ENCODE results near the gene PCYOX1L.

The PCYOX1L gene

DNA sequence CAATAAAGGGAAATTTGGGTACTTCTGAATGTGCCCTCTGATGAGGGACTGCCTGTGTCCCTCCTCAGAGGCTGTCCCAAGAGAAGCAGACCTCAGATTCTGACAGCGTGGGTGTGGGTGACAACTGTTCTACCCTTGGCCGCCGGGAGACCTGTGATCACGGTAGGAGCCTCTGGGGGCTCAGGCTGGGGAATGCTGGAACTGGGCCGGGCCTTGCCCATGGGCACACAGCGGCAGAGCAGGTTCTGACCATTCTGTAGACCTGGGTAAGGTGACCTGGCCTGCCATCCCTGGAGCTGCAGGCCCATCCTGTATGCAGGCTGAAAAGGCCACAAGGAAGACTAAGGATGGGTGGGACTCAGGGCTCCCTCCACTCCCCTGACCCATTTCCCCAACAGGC lies 42.1 kb upstream of the PCYOX1L start:
- DNase-seq (ENCODE audit: low read depth), result no peak
- TF ChIP-seq, protein P1, sequence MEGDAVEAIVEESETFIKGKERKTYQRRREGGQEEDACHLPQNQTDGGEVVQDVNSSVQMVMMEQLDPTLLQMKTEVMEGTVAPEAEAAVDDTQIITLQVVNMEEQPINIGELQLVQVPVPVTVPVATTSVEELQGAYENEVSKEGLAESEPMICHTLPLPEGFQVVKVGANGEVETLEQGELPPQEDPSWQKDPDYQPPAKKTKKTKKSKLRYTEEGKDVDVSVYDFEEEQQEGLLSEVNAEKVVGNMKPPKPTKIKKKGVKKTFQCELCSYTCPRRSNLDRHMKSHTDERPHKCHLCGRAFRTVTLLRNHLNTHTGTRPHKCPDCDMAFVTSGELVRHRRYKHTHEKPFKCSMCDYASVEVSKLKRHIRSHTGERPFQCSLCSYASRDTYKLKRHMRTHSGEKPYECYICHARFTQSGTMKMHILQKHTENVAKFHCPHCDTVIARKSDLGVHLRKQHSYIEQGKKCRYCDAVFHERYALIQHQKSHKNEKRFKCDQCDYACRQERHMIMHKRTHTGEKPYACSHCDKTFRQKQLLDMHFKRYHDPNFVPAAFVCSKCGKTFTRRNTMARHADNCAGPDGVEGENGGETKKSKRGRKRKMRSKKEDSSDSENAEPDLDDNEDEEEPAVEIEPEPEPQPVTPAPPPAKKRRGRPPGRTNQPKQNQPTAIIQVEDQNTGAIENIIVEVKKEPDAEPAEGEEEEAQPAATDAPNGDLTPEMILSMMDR (conservative IDR thresholded peaks at IDR 0.05; ENCODE audit: low read depth, low read length), result no peak
- no peak overlapping the region for H3K4me3 ChIP-seq (ENCODE audit: low read length)

- no peak for DNase-seq (ENCODE audit: low read depth)
- TF ChIP-seq, protein P1 (conservative IDR thresholded peaks at IDR 0.05; ENCODE audit: low read depth, low read length), result peak; percentile 76
- H3K4me3 ChIP-seq (ENCODE audit: low read length), result no peak overlapping the region
Observed at GRCh38 chr5:149317281-149318048, 40.4 kb upstream of the PCYOX1L start.

- no peak overlapping the region for H3K4me3 ChIP-seq (ENCODE audit: low read length)
- TF ChIP-seq, protein P1 (conservative IDR thresholded peaks at IDR 0.05; ENCODE audit: low read depth, low read length), result no peak
- DNase-seq (ENCODE audit: low read depth), result no peak
Observed at GRCh38 chr5:149319174-149319573, 38.7 kb upstream of the PCYOX1L start.

DNA sequence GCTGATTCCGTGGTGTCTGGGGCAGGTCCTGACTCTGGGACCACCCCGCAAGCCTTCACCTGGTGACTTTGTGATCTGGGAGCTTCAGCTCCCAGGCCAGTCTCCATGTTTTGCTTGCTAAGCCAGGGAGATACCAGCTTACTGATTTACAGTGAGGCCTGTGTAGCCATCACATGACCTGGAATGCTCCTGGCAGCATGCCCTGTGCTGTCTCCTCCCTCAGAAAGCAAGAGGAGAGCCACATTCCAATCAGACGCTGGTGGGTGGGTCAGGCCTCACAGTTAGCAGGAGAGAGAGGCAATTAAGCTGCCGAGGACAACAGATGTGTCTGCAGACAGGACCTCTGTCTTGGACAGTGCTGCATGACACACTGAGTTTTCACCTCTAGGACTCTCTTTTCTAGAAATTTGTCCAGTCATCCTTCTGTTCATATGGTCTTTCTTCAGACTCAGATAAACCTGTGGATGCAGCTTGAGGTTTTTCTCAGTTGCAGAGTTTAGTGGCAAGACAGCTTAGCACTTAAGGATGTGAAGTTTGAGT lies 37.0 kb upstream of the PCYOX1L start:
- TF ChIP-seq, protein P1 (conservative IDR thresholded peaks at IDR 0.05; ENCODE audit: low read depth, low read length), result no peak
- H3K4me3 ChIP-seq (ENCODE audit: low read length), result no peak overlapping the region
- DNase-seq (ENCODE audit: low read depth), result peak; percentile 94

GRCh38 chr5:149322518-149322917 lies 35.3 kb upstream of the PCYOX1L start:
- no peak for DNase-seq (ENCODE audit: low read depth)
- TF ChIP-seq, protein P1 (conservative IDR thresholded peaks at IDR 0.05; ENCODE audit: low read depth, low read length), result no peak
- no peak overlapping the region for H3K4me3 ChIP-seq (ENCODE audit: low read length)

GRCh38 chr5:149323210-149323609 lies 34.6 kb upstream of the PCYOX1L start:
- TF ChIP-seq, protein P1 (conservative IDR thresholded peaks at IDR 0.05; ENCODE audit: low read depth, low read length), result no peak
- no peak for DNase-seq (ENCODE audit: low read depth)
- no peak overlapping the region for H3K4me3 ChIP-seq (ENCODE audit: low read length)

Measured in retinal pigment epithelial cell (primary cell).